GM21786 (cell line): Measurements from ENCODE around the gene MYORG.
"Not testable (repeated sequence)": the region's sequence is repeated elsewhere in the genome, so short reads cannot be mapped to it uniquely, and the experiment has no call there.

Experiments used
- ATAC-seq: cut with Tn5 transposase; IDR thresholded peaks from one replicate; pipeline ENCODE4 v1.9.1; 2021; ENCODE audit not compliant: unreplicated experiment

MYORG gene

GRCh38 chr9:34370335-34370969, 6.2 kb downstream of the MYORG start:
- ATAC-seq = no peak

- no peak for ATAC-seq
Observed at GRCh38 chr9:34369636-34370035, 7.1 kb downstream of the MYORG start.

- ATAC-seq = not testable (repeated sequence)
Observed at GRCh38 chr9:34368796-34369195, 7.9 kb downstream of the MYORG start.

- not testable (repeated sequence) for ATAC-seq
Observed at GRCh38 chr9:34367751-34368410, 8.8 kb downstream of the MYORG start.

DNA sequence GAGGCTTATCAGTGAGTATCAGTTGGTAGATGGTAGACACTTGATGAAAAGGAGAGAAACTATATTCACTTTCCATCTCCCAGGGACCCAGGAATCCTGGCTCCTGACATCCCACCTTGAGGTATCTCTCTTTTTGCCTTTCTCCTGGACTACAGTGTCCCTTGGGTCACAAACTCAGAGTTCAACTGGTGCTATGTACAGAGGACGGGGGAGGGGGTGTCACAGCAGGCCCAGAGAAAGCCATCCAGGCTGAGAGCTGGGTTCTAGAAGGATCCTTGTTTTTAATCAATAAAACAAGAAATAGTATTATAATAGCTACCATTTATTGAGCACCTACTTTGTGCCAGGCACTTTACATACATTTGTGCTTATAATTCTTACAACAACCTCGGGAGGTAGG, 10.3 kb downstream of the MYORG start:
- no peak for ATAC-seq

GRCh38 chr9:34365282-34365681, 11.4 kb downstream of the MYORG start:
- ATAC-seq = no peak

DNA sequence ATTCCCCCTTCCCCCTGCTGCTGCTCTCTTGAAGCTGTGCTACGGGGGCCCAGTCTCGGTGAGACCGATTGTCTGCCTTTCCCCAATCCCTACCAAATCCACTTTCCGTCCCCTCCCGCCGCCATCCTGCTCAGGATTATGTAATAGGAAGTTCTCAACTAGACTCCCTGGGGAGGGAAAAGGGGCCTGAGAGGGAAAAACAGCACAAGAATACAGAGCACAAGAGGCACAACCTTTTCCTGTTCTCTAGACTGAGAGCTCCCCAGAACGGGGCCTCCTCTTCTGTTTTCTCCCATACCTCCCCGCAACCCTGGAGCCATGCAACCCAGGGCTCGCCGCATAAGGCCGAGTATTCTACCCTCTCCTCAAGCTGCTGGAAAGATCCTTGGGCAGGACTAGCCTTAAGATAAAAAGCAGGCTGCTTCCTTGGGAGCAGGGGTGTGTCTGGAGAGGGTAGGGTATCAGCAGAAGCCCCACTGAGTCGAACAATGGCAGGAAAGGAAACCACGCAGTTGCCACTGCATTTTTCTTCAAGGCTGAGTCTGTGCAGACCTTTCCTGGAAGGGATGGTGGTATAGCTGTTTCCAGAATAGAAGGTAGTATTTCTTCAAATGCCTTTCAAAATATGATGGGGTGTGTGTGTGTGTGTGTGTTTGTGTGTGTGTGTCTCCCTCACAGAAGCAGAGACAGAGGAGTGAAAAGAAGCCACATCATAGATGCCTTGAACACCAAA, 12.9 kb downstream of the MYORG start:
- ATAC-seq = no peak

DNA sequence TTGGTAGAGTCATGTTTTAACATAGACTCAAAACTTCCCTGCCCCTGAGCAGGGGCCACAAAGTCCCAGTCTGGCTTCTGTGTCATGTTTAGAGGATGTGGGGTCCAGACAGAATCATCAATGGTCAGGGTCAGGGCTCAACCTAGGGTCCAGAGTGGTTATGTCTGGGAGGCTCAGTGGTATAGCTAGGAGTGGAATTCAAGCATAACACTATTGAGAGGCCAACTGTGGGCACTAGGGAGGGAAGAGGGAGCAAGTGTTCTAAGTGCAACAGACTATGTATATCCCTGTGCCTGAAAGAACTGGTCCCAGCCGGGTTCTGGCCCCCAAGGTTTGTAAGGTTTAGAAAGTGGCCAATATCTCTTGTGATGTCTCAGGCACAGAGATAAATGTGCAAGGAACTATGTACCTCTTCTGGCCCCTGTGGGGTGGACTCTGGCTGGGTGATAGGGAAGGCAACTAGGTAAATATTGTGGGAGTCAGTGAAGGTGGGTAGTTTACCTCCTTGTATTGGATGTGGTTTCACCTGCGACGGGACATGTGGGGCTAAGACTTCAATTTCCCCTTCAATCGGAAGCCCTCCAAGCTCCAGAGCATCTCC, 14.0 kb downstream of the MYORG start:
- ATAC-seq = no peak

- ATAC-seq = not testable (repeated sequence)
Observed at GRCh38 chr9:34352957-34353356, 23.7 kb downstream of the MYORG start.

- ATAC-seq = not testable (repeated sequence)
Observed at GRCh38 chr9:34352122-34352652, 24.5 kb downstream of the MYORG start.

DNA sequence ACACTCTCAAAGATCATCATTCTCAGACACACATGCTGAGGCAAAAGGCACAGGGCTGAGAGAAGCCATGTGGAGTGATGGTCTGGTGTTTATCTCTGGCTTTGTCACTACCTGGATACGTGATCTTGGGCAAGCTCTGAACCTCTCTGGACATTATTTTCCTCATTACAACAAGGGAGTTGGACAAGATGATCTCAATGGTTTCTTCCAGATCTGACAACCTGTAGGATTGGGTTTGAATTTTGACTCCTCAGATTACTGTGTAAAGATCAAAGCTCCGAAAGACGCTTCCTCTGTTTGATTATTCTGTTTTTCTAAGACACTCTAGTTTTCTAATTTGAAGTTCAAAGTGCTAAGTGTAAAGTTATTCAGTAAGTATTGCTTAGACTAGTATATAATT, 27.4 kb downstream of the MYORG start:
- no peak for ATAC-seq

DNA sequence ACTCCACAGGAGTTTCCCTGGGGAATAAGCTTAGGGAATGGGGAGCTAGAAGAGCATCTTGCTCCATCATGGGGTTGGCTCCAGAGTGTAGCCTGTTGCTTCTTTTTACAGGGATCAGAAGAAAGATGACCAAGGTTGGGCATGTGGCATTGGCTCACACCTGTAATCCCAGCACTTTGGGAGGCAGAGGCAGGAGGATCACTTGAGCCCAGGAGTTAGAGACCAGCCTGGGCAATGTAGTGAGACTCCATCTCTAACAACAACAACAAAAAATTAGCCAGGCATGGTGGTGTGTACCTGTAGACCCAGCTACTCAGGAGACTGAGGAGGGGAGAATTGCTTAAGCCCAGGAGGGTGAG, 28.9 kb downstream of the MYORG start:
- no peak for ATAC-seq

DNA sequence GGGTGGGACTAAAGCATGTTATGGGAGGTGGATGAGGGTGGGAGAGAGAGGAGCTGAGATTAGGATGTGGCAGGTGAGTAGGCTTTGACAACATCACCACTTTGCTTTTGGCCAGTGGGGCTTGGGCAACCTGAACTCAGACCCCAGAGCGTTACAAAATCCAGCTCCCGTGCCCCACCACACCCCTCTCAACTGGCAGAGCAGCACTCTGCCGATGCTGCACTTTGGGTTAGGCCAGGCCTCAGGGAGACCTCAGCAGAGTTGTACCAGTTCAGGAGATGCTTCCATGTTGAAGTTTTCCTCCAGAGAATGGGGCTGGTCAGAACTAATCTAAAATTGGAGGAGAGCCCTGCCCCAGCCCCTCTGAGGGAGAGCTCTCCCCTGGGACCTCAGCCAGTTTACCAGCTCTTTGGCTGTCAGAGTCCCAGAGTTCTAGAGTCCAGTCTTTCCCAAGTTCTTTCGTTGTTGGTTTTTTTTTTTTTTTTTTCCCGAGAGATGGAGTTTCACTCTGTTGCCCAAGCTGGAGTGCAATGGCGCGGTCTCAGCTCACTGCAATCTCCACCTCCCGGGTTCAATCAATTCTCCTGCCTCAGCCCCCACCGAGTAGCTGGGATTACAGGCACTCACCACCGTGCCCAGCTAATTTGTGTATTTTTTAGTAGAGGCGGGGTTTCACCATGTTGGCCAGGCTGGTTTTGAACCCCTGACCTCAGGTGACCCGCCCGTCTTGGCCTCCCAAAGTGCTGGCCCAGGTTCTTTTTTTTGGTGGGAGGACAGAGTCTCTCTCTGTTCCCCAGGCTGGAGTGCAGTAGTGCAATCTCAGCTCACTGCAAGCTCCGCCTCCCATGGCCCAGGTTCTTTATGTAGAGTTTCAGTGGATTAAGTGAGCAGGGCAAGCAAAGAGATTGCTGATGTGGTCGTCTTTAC, 29.6 kb downstream of the MYORG start:
- ATAC-seq = no peak

DNA sequence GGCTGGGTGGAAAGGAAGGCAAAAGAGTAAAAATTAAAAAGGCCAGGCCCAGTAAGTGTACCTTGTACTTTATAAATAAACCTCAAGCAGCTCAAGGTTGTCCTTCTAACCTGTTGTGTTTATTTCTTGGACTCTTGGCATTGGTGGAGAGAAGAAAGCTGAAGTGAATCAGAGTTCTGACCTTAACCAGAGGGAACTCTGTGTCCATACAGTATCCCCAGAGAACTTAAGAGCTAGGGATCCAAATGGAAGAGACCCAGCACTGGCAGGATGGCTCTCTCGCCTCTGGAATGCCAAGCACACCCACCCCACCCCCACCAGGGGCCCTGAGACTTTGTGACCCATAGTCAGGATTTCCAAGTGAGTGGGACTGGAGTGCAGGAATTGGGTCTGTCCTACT, 33.1 kb downstream of the MYORG start:
- ATAC-seq = no peak

- ATAC-seq = no peak
Observed at GRCh38 chr9:34343090-34343489, 33.6 kb downstream of the MYORG start.

DNA sequence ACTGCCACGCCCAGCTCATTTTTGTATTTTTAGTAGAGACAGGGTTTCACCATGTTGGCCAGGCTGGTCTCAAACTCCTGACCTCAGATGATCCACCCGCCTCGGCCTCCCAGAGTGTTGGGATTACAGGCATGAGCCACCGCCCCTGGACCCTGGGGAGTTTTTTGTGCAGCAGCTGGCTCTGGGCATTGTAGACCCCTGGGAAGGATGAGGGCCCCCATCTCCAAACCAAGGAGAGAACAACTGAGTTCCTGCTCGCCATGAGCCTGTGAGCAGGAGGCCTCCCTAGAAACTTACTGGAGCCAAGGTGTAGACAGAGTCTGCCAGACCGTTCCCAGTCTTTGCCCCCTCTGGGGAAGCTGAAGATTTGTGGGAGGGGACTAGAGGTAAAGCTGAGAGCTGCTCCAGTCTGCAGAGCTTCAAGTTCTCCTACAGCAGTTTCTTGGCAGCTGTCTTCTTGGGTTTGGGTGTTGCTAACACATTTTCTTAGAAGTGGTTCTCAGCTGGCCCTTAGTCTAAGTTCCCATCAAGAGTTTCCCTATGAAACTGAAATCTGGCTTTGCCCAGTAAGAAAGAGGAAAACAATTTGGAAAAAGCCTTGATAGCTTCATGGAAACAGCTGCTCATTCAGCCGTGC, 34.9 kb downstream of the MYORG start:
- ATAC-seq = no peak

DNA sequence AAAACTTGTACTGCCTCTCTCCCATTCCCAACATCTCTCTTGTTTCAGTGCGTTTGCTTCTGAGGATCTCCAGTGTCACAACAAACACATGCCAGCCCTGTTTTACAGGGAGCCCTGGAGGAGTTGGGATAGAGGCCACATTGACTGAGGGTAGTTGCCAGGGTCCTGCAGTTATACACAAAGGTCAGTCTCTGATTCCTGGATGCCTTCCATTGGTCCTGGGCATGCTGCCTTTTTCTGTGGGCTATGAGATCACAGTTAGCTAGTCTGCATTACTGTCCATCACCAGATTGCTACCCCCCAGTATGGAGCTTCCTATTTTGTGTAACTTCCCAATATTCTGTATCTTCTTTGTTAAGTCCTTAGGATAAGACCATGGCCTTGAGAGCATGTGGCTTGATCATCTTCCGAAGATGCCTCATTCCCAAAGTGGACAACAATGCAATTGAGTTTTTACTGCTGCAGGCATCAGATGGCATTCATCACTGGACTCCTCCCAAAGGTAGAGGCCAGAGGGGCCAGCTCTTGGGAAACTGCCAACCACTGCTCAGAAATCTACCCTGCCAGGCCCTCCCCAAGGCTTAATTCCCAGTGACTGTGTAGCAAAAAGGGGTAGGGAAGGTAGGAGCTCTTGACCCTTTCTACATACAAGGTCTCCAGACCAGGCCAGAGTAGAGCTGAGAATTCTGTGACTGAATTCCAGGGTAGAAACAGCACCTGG, 37.9 kb downstream of the MYORG start:
- no peak for ATAC-seq

- ATAC-seq = not testable (repeated sequence)
Observed at GRCh38 chr9:34338079-34338478, 38.6 kb downstream of the MYORG start.

DNA sequence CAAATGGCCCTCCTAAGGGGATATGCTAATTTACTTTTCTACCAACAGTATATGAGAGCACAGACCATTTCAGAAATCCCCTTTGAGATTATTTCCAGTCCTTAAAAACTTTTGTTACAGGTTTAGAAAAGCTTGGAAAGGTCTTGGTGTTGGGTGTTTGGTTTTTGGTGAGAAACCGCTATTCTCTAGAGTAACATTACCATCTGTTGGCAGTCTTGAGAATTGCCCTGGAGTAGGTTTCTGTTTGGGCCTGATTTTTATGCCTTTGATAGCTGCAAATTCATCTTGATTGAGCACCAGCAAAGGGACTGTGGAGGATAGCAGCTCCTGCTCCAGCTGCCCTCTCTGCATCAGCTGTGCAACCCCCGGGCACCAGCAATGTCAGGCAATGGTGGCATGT, 39.3 kb downstream of the MYORG start:
- ATAC-seq = no peak
